Mucosa of stomach (tissue), 1 donor: ENCODE data around the gene TNFAIP2.

ENCODE experiments used
- H3K27me3 ChIP-seq: one replicate; pipeline ENCODE4 v1.7.0; 2013; ENCODE audit warnings: mild to moderate bottlenecking, low read length; ENCODE audit not compliant: control insufficient read depth, insufficient read depth
- H3K36me3 ChIP-seq: one replicate; pipeline ENCODE4 v1.7.0; 2013; ENCODE audit warnings: low read length; ENCODE audit not compliant: control insufficient read depth, insufficient read depth
- H3K4me1 ChIP-seq: one replicate; pipeline ENCODE4 v1.7.0; 2013; ENCODE audit warnings: mild to moderate bottlenecking, low read length; ENCODE audit not compliant: control insufficient read depth, insufficient read depth
- H3K4me3 ChIP-seq: one replicate; pipeline ENCODE4 v1.7.0; 2013; ENCODE audit warnings: low read length
- H3K9ac ChIP-seq: one replicate; pipeline ENCODE4 v1.7.0; 2013; ENCODE audit warnings: mild to moderate bottlenecking, low read length, moderate library complexity
- H3K9me3 ChIP-seq: one replicate; pipeline ENCODE4 v1.7.0; 2013; ENCODE audit warnings: mild to moderate bottlenecking, low read length, moderate library complexity; ENCODE audit not compliant: control insufficient read depth
- donor health status: Pancreatic carcinoma.

Gene TNFAIP2

DNA sequence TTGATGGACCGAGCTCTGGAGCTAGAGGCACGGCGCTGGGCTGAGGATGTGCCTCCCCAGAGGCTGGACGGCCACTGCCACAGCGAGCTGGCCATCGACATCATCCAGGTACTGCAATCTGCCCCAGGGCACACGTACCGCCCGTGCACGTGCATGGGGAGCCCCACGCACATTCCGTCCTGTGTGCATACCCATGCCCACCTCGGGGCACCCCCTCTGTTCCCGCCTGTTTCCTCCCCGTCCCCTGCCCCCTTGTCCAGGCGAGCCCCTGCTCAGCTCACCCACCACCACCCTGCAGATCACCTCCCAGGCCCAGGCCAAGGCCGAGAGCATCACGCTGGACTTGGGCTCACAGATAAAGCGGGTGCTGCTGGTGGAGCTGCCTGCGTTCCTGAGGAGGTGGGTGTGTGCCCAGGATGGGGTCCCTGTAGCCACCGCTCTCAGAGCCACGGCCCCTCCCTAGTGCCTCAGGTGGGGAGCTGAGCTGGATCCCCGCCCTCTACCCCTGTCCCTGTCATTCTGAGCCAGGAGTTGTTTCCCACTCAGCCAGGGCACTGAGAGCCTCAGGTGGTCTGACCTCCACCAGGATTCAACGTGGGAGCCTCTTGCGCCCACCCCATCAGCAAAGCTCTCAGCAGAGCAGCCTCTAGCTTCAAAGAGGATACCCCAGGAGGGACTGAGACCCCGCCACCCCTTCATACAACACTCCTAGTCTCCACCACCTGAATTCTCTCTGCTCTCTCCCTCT, 6.9 kb downstream of the TNFAIP2 start:
- Histone ChIP-seq H3K27me3 (peaks cover 13% of the 10 kb centered on the region), H3K9me3 (no peaks in the 10 kb centered on the region), H3K36me3 (no peaks in the 10 kb centered on the region), H3K4me1 (peaks cover 36% of the 10 kb centered on the region), H3K9ac (no peak overlapping the region), H3K4me3 (no peak overlapping the region)

DNA sequence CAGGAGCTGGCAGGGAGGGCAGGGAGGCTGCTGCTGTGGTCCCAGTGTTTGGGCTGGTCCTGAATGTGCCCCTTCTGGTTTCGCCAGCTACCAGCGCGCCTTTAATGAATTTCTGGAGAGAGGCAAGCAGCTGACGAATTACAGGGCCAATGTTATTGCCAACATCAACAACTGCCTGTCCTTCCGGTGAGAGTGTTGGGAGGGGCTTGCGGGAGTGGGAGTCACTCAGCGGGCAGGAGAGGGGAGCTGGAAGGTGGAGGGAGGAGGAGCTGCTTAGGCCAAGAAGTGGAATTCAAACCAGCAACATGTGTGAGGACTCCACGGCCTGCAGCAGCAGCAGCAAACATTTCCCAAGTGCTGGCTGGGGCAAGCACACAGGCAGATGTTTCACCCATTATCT, 7.7 kb downstream of the TNFAIP2 start:
- no peaks in the 10 kb centered on the region for H3K9me3 ChIP-seq
- no peak overlapping the region for H3K9ac ChIP-seq
- H3K4me3 ChIP-seq = no peak overlapping the region
- peaks cover 8% of the 10 kb centered on the region for H3K27me3 ChIP-seq
- H3K4me1 ChIP-seq = peaks cover 29% of the 10 kb centered on the region
- H3K36me3 ChIP-seq = no peaks in the 10 kb centered on the region

DNA sequence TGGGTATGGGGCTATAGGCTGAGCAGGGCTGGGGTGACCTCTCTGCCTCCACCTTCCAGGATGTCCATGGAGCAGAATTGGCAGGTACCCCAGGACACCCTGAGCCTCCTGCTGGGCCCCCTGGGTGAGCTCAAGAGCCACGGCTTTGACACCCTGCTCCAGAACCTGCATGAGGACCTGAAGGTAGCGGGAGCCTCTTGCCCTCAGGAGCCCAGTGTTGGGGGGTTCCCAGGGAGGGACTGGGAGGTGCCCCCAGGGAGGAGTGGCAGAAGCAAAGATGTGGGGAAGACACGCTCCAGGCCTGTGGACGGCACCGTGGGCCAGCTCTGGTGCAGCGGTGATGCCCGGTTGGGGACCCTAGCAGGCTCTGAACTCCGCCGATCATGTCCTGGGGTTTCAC, 8.3 kb downstream of the TNFAIP2 start:
- H3K27me3 ChIP-seq = peaks cover 5% of the 10 kb centered on the region
- no peak overlapping the region for H3K4me3 ChIP-seq
- no peaks in the 10 kb centered on the region for H3K36me3 ChIP-seq
- no peak overlapping the region for H3K9ac ChIP-seq
- H3K9me3 ChIP-seq = no peaks in the 10 kb centered on the region
- H3K4me1 ChIP-seq = peaks cover 23% of the 10 kb centered on the region

DNA sequence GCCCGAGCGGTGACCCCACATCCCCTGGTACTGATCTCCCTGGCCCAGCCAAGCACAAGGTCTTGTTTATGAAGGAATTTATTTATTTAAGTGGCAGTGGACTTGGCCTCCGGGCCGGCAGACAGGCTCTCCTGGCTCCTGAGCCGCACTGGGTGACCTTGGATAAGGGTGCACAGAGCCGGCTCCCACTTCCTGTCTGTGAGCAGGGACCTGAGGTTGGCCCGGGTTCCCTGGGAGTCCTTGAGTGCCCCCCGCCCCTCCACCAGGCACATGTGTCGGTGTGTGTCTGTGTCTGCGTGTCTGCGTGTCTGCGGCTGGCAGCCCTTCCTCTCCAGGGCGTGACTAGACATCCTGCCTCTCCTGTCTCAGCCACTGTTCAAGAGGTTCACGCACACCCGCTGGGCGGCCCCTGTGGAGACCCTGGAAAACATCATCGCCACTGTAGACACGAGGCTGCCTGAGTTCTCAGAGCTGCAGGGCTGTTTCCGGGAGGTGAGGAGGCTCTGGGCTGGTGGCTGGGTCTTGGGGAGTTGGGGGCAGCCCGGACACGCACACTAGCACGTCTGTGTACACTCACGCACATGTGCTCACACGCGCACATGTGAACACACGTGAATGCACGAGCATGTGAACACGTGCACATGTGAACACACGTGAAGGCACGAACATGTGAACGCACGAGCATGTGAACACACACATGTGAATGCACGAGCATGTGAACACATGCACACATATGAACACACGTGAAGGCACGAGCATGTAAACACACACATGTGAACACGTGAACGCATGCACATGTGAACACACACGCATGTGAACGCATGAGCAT, 9.3 kb downstream of the TNFAIP2 start:
- H3K9ac ChIP-seq = no peak overlapping the region
- H3K27me3 ChIP-seq = peaks cover 5% of the 10 kb centered on the region
- no peaks in the 10 kb centered on the region for H3K9me3 ChIP-seq
- H3K36me3 ChIP-seq = no peaks in the 10 kb centered on the region
- no peak overlapping the region for H3K4me3 ChIP-seq
- peaks cover 16% of the 10 kb centered on the region for H3K4me1 ChIP-seq

DNA sequence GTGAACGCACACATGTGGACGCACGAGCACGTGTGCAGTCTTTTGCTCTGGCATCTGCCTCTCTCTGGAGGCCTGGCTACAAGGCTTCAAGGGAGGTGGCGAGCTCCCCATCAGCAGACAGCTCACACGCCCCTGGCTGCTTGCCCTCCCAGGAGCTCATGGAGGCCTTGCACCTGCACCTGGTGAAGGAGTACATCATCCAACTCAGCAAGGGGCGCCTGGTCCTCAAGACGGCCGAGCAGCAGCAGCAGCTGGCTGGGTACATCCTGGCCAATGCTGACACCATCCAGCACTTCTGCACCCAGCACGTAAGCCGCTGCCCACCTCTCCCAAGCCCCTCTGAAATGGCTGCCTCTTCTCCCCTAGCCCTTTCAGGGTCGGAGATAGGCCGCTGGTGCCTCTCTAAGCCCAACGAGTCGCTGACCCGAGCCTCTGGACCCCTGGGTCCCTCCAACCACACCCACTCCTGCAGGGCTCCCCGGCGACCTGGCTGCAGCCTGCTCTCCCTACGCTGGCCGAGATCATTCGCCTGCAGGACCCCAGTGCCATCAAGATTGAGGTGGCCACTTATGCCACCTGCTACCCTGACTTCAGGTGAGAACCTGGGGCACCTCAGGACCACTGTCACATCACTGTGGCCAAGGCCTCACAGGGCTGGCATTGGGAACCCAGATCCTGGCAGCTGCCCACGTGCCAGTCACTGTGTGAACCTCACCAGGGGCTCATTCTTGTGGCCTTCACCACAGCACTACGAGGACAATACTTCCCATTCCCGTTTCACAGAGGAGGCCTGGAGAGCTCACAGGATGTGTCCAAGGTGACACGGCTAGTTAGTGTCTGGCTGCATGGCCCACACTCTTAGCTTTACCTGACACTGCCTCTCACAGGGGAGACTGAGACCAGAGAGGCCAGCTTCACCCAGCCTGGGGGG, 10.2 kb downstream of the TNFAIP2 start:
- peaks cover 3% of the 10 kb centered on the region for H3K27me3 ChIP-seq
- peaks cover 10% of the 10 kb centered on the region for H3K4me1 ChIP-seq
- no peaks in the 10 kb centered on the region for H3K36me3 ChIP-seq

DNA sequence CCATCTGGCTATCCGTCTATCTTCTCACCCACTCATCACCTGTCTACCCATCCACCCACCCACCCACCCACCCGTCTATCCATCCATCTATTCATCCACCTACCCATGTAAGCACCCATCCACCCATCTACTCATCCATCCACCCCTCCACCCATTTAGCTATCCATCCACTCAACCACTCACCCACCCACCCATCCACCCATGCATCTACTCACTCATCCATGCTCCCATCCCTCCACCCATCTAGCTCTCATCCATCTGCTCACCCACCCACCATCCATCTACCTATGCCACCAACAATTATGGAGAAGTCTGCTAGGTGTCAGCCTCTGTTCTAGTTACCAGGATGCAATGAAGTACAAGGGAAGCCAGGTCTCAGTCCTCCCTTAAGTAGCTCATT, 11.1 kb downstream of the TNFAIP2 start:
- H3K9me3 ChIP-seq = no peaks in the 10 kb centered on the region

More for the DNA sequence above, 10.2 kb downstream of the TNFAIP2 start:
- no peaks in the 10 kb centered on the region for H3K9me3 ChIP-seq
- no peak overlapping the region for H3K4me3 ChIP-seq
- H3K9ac ChIP-seq = no peak overlapping the region

GRCh38 chr14:103134919-103135318, 11.7 kb downstream of the TNFAIP2 start:
- H3K36me3 ChIP-seq = no peaks in the 10 kb centered on the region
- H3K4me1 ChIP-seq = no peaks in the 10 kb centered on the region

More for the DNA sequence above, 11.1 kb downstream of the TNFAIP2 start:
- Histone ChIP-seq H3K4me1 (peaks cover under 1% of the 10 kb centered on the region), H3K27me3 (peaks cover 6% of the 10 kb centered on the region), H3K9ac (no peak overlapping the region), H3K36me3 (no peaks in the 10 kb centered on the region), H3K4me3 (no peak overlapping the region)

GRCh38 chr14:103135333-103136260, 12.3 kb downstream of the TNFAIP2 start:
- H3K9me3 ChIP-seq = no peaks in the 10 kb centered on the region
- H3K4me3 ChIP-seq = no peak overlapping the region
- no peaks in the 10 kb centered on the region for H3K4me1 ChIP-seq
- H3K27me3 ChIP-seq = peaks cover 10% of the 10 kb centered on the region
- H3K36me3 ChIP-seq = no peaks in the 10 kb centered on the region
- H3K9ac ChIP-seq = no peak overlapping the region

More at GRCh38 chr14:103134919-103135318, 11.7 kb downstream of the TNFAIP2 start:
- H3K4me3 ChIP-seq = no peak overlapping the region
- no peak overlapping the region for H3K9ac ChIP-seq
- peaks cover 6% of the 10 kb centered on the region for H3K27me3 ChIP-seq
- H3K9me3 ChIP-seq = no peaks in the 10 kb centered on the region

- H3K4me3 ChIP-seq = no peak overlapping the region
- H3K36me3 ChIP-seq = no peaks in the 10 kb centered on the region
- peaks cover 10% of the 10 kb centered on the region for H3K27me3 ChIP-seq
- H3K4me1 ChIP-seq = peaks cover 3% of the 10 kb centered on the region
- no peak overlapping the region for H3K9ac ChIP-seq
- H3K9me3 ChIP-seq = no peaks in the 10 kb centered on the region
Observed at GRCh38 chr14:103136388-103137271, 13.4 kb downstream of the TNFAIP2 start.

DNA sequence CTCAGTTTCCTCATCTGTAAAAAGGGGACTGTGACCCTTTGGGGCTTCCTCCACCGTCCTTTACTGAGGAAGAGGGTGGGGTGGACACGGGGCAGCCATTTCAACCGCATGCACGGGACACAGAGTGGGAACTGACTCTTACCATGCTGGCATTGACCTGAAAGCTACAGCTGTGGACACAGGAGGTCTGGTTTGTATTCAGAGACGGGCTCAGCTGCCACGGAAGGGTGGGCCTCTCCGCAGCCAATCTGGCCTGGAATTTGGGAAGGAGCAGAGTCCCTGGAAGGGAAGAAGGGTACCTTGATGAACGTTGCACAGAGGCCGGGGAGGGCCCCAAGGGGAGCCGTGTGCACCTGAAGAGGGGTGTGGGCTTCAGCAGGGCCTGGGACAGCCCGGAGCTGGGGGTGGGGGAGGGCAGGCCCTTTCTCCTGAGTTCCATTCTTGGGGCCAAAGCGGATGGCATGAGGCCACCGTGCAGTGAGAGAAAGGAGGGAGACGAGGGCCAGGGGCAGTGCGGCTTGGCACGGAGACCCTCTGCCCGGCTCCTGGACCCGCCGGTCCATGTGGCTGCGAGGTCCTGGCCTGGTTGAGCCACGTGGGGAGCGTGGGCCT, 14.5 kb downstream of the TNFAIP2 start:
- peaks cover 13% of the 10 kb centered on the region for H3K27me3 ChIP-seq
- H3K4me3 ChIP-seq = no peak overlapping the region
- H3K9me3 ChIP-seq = no peaks in the 10 kb centered on the region
- no peaks in the 10 kb centered on the region for H3K36me3 ChIP-seq
- H3K9ac ChIP-seq = no peak overlapping the region
- peaks cover 3% of the 10 kb centered on the region for H3K4me1 ChIP-seq
